Tibial artery (tissue), 4 donors: ENCODE data around the gene TBC1D24.

ENCODE experiments used
- DNase-seq, 2 donors: peaks; one replicate each; pipeline ENCODE4 v3.0.0-alpha.2; 2019
- H3K27ac ChIP-seq, 2 donors: fragments of 200-600 bp; sonication (generic) in 1 of 2; 1 replicate in 1 of 2; 2 replicates in 1 of 2; pipeline ENCODE4 v1.5.1; 2018 to 2019; ENCODE audit warnings: mild to moderate bottlenecking in 1 of 2
- H3K27me3 ChIP-seq, 2 donors: fragments of 200-600 bp; sonication (generic) in 1 of 2; one replicate each; pipeline versions ENCODE4 v1.5.1 to v1.6.0; 2016 to 2019
- H3K36me3 ChIP-seq, 3 donors: fragments of 200-600 bp; sonication (generic) in 2 of 3; one replicate each; pipeline ENCODE4 v1.5.1; 2016 to 2019; ENCODE audit warnings: mild to moderate bottlenecking in 2 of 3
- H3K4me1 ChIP-seq, 4 donors: fragments of 200-600 bp; sonication (generic) in 2 of 4; 1 replicate in 3 of 4; 2 replicates in 1 of 4; pipeline ENCODE4 v1.5.1; 2016 to 2019
- H3K4me3 ChIP-seq, 2 donors: fragments of 200-600 bp; sonication (generic) in 1 of 2; 1 replicate in 1 of 2; 2 replicates in 1 of 2; pipeline ENCODE4 v1.5.1; 2018 to 2019; ENCODE audit warnings: mild to moderate bottlenecking in 2 of 2
- H3K9me3 ChIP-seq, 3 donors: fragments of 200-600 bp; sonication (generic) in 1 of 3; one replicate each; pipeline ENCODE4 v1.5.1; 2016 to 2019
- intact Hi-C: fragments of 100-400 bp; cut with DNase I; formaldehyde crosslinking; loops from one replicate; pipeline ENCODE4 v1.15.0; 2023; ENCODE audit warnings: low total_unique reads
- TF ChIP-seq, protein P1 (sequence below), 2 experiments: fragments of 200-600 bp in 1 of 2; fragments of 450-650 bp in 1 of 2; IDR thresholded peaks; one replicate each; pipeline ENCODE4 v1.5.1; 2017 to 2019; ENCODE audit warnings: antibody characterized with exemption in 2 of 2, mild to moderate bottlenecking in 1 of 2, moderate library complexity in 1 of 2

Gene TBC1D24

DNA sequence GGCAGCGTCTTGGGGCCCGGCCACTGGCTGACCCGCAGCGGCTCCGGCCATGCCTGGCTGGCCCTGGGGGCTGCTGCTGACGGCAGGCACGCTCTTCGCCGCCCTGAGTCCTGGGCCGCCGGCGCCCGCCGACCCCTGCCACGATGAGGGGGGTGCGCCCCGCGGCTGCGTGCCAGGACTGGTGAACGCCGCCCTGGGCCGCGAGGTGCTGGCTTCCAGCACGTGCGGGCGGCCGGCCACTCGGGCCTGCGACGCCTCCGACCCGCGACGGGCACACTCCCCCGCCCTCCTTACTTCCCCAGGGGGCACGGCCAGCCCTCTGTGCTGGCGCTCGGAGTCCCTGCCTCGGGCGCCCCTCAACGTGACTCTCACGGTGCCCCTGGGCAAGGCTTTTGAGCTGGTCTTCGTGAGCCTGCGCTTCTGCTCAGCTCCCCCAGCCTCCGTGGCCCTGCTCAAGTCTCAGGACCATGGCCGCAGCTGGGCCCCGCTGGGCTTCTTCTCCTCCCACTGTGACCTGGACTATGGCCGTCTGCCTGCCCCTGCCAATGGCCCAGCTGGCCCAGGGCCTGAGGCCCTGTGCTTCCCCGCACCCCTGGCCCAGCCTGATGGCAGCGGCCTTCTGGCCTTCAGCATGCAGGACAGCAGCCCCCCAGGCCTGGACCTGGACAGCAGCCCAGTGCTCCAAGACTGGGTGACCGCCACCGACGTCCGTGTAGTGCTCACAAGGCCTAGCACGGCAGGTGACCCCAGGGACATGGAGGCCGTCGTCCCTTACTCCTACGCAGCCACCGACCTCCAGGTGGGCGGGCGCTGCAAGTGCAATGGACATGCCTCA, 3.1 kb upstream of the TBC1D24 start:
- peak overlapping the region in 1 of 2 donors; percentile 23 for H3K4me3 ChIP-seq
- no peak for DNase-seq
- peaks cover 6 to 84% (median 62%) of the 10 kb centered on the region in 4 donors for H3K4me1 ChIP-seq
- peaks cover 6 to 67% of the 10 kb centered on the region in 2 donors for H3K27me3 ChIP-seq
- intact Hi-C loops: loop anchor here (10.0 kb wide), 1 partner anchor 127 kb away; the partner anchor contains the start of gene ABCA3
- TF ChIP-seq, protein P1, sequence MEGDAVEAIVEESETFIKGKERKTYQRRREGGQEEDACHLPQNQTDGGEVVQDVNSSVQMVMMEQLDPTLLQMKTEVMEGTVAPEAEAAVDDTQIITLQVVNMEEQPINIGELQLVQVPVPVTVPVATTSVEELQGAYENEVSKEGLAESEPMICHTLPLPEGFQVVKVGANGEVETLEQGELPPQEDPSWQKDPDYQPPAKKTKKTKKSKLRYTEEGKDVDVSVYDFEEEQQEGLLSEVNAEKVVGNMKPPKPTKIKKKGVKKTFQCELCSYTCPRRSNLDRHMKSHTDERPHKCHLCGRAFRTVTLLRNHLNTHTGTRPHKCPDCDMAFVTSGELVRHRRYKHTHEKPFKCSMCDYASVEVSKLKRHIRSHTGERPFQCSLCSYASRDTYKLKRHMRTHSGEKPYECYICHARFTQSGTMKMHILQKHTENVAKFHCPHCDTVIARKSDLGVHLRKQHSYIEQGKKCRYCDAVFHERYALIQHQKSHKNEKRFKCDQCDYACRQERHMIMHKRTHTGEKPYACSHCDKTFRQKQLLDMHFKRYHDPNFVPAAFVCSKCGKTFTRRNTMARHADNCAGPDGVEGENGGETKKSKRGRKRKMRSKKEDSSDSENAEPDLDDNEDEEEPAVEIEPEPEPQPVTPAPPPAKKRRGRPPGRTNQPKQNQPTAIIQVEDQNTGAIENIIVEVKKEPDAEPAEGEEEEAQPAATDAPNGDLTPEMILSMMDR (IDR thresholded peaks at IDR 0.05): no peak
- no peaks in the 10 kb centered on the region for H3K9me3 ChIP-seq
- no peaks in the 10 kb centered on the region for H3K36me3 ChIP-seq
- H3K27ac ChIP-seq: no peak overlapping the region

DNA sequence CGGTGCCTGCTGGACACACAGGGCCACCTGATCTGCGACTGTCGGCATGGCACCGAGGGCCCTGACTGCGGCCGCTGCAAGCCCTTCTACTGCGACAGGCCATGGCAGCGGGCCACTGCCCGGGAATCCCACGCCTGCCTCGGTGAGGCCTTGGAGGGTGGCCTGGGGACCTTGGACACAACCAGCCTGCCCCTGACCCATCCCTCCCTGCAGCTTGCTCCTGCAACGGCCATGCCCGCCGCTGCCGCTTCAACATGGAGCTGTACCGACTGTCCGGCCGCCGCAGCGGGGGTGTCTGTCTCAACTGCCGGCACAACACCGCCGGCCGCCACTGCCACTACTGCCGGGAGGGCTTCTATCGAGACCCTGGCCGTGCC, 2.5 kb upstream of the TBC1D24 start:
- peaks cover 6 to 61% of the 10 kb centered on the region in 2 donors for H3K27me3 ChIP-seq
- no peak overlapping the region for H3K27ac ChIP-seq
- no peaks in the 10 kb centered on the region for H3K9me3 ChIP-seq
- TF ChIP-seq, protein P1 (IDR thresholded peaks at IDR 0.05): no peak
- no peaks in the 10 kb centered on the region for H3K36me3 ChIP-seq
- no peak for DNase-seq
- peaks cover 6 to 78% (median 58%) of the 10 kb centered on the region in 4 donors for H3K4me1 ChIP-seq
- no peak overlapping the region for H3K4me3 ChIP-seq
- intact Hi-C loops: loop anchor here (10.0 kb wide), 1 partner anchor 128 kb away; the partner anchor contains the start of gene ABCA3

DNA sequence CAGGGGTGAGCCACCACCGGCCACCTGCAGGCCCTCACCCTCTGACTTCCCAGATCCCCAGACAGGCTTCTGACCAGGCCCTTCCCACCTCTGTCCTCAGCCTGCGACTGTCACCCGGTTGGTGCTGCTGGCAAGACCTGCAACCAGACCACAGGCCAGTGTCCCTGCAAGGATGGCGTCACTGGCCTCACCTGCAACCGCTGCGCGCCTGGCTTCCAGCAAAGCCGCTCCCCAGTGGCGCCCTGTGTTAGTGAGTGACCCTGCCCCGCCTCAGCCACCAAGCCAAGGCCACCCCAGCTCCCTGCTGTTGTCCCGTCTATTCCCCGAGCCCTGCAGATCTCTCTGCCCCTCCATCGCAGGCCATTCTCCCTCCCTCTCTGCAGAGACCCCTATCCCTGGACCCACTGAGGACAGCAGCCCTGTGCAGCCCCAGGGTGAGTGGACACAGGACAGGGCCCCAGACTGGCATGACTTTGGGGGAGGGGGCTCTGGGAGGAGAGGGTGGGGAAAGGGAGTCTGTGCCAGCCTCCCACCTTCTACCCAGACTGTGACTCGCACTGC, 2.0 kb upstream of the TBC1D24 start:
- H3K27me3 ChIP-seq: peaks cover 6 to 56% of the 10 kb centered on the region in 2 donors
- no peaks in the 10 kb centered on the region for H3K9me3 ChIP-seq
- intact Hi-C loops: loop anchor here (10.0 kb wide), 1 partner anchor 128 kb away; the partner anchor contains the start of gene ABCA3
- no peak overlapping the region for H3K4me3 ChIP-seq
- H3K36me3 ChIP-seq: no peaks in the 10 kb centered on the region
- DNase-seq: no peak
- no peak overlapping the region for H3K27ac ChIP-seq
- H3K4me1 ChIP-seq: peaks cover 6 to 73% (median 54%) of the 10 kb centered on the region in 4 donors
- TF ChIP-seq, protein P1 (IDR thresholded peaks at IDR 0.05): no peak

DNA sequence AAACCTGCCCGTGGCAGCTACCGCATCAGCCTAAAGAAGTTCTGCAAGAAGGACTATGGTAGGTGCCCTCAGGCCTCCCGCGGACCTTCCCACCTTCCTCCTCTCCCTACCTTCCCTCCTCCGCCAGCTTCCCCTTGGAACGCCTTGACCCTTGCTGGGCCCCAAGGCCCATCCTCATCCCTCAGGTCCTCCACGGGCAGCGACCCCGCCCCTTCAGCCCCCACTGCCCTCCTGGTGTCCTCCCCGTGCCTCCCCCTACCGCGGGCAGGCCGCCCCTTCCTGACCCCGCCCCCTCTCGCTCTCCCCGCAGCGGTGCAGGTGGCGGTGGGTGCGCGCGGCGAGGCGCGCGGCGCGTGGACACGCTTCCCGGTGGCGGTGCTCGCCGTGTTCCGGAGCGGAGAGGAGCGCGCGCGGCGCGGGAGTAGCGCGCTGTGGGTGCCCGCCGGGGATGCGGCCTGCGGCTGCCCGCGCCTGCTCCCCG, 1.4 kb upstream of the TBC1D24 start:
- peaks cover 6 to 68% (median 49%) of the 10 kb centered on the region in 4 donors for H3K4me1 ChIP-seq

More for the DNA sequence above, 1.4 kb upstream of the TBC1D24 start:
- Histone ChIP-seq H3K9me3 (no peaks in the 10 kb centered on the region), H3K36me3 (no peaks in the 10 kb centered on the region), H3K27ac (no peak overlapping the region), H3K4me3 (peak overlapping the region; percentile 74 to 78), H3K27me3 (peaks cover 6 to 51% of the 10 kb centered on the region in 2 donors)
- intact Hi-C loops: loop anchor here (10.0 kb wide), 1 partner anchor 129 kb away; the partner anchor contains the start of gene ABCA3
- TF ChIP-seq, protein P1 (IDR thresholded peaks at IDR 0.05): no peak
- DNase-seq: no peak
